Psoas muscle (tissue), 8 donors: ENCODE data around the gene PRKCD. TPM values are rescaled to one million over a fixed set of nuclear protein-coding genes. Genes with fewer than 3 reads are reported as not detected.

Experiments
- ATAC-seq, 4 donors: fragments of 200-7000 bp; cut with Tn5 transposase; one replicate each; pipeline ENCODE4 v1.9.1; 2020; ENCODE audit warnings: moderate library complexity in 3 of 4, mild to moderate bottlenecking in 2 of 4
- DNase-seq, 2 donors: peaks; one replicate each; pipeline ENCODE4 v3.0.0-alpha.2; 2020
- H3K27ac ChIP-seq: fragments of 200-600 bp; one replicate; pipeline ENCODE4 v1.8.0; 2022
- H3K27me3 ChIP-seq, 3 donors: fragments of 200-600 bp in 1 of 3; one replicate each; pipeline versions ENCODE4 v1.6.1 to v1.8.0; 2013 to 2022; ENCODE audit warnings: low read length in 2 of 3, mild to moderate bottlenecking in 2 of 3, moderate library complexity in 1 of 3; ENCODE audit not compliant: insufficient read depth in 3 of 3
- H3K36me3 ChIP-seq, 2 donors: fragments of 200-600 bp in 1 of 2; one replicate each; pipeline versions ENCODE4 v1.6.1 to v1.8.0; 2013 to 2022; ENCODE audit warnings: low read depth in 1 of 2, mild to moderate bottlenecking in 1 of 2, moderate library complexity in 1 of 2; ENCODE audit not compliant: insufficient read depth in 1 of 2
- H3K4me1 ChIP-seq: fragments of 200-600 bp; one replicate; pipeline ENCODE4 v1.8.0; 2022
- H3K4me3 ChIP-seq: fragments of 200-600 bp; one replicate; pipeline ENCODE4 v1.8.0; 2022; ENCODE audit warnings: mild to moderate bottlenecking
- H3K9me3 ChIP-seq: fragments of 200-600 bp; one replicate; pipeline ENCODE4 v1.8.0; 2022
- WGBS, 3 donors: extraction: QIAGEN DNeasy Blood & Tissue Kit; methylation state at CpG; one replicate each; pipeline versions ENCODE4 v1.1.6 to v1.1.7; 2013; 5-methylcytosine and 5-hydroxymethylcytosine counted together
- intact Hi-C, 2 donors: fragments of 100-400 bp; cut with DNase I; formaldehyde crosslinking; loops; one replicate each; pipeline versions ENCODE4 v1.11.0 to v1.14.2; 2022
- polyA plus RNA-seq, 3 donors: library from polyadenylated mRNA; stranded (reverse); fragments of 200-250 nt; gene quantifications; one replicate each; pipeline ENCODE4 v1.2.3, GENCODE V29; 2013
- total RNA-seq, 4 donors: library from RNA; stranded (reverse); fragmentation: NEBNext Ultra II Directional in 2 of 4; extraction: Animal tissue kit (Norgen Biotek cat#: 25700) in 2 of 4; gene quantifications; one replicate each; pipeline versions ENCODE4 v1.2.1 to v1.2.4, GENCODE V29; 2021 to 2023
- TF ChIP-seq, protein P1 (sequence below): fragments of 200-600 bp; IDR thresholded peaks from one replicate; pipeline ENCODE4 v1.8.0; 2022; ENCODE audit warnings: antibody characterized with exemption
- donor health status: healthy with polysubstance abuse.
- donor health status: DM: no; HTN: no; CAD: no; lungs with moderate emphysema.
- donor health status: Bipolar disorder and iron deficiency.
- donor health status: healthy.
- donor health status: DM: yes; HTN: yes; CAD: no.
- donor health status: DM: no; HTN: no; CAD: no.
- donor health status: DM: no; HTN: no; CAD: no.
- donor health status: DM: yes; HTN: yes; CAD: no.

PRKCD gene
- total and polyA plus RNA-seq, 7 donors, result 3.2 to 8.4 (median 4.4) TPM

GRCh38 chr3:53216723-53217122 lies 55.7 kb downstream of the PRKCD start:
- Histone ChIP-seq H3K9me3 (no peaks in the 10 kb centered on the region), H3K36me3 (no peaks in the 10 kb centered on the region), H3K4me1 (no peaks in the 10 kb centered on the region), H3K4me3 (no peak overlapping the region), H3K27ac (no peak overlapping the region), H3K27me3 (no peaks in the 10 kb centered on the region)
- 14 to 23% (median 17%) methylated on average over 3 of the region's 3 CpGs for WGBS, 3 donors
- intact Hi-C loops, result no loop called here
- TF ChIP-seq, protein P1, sequence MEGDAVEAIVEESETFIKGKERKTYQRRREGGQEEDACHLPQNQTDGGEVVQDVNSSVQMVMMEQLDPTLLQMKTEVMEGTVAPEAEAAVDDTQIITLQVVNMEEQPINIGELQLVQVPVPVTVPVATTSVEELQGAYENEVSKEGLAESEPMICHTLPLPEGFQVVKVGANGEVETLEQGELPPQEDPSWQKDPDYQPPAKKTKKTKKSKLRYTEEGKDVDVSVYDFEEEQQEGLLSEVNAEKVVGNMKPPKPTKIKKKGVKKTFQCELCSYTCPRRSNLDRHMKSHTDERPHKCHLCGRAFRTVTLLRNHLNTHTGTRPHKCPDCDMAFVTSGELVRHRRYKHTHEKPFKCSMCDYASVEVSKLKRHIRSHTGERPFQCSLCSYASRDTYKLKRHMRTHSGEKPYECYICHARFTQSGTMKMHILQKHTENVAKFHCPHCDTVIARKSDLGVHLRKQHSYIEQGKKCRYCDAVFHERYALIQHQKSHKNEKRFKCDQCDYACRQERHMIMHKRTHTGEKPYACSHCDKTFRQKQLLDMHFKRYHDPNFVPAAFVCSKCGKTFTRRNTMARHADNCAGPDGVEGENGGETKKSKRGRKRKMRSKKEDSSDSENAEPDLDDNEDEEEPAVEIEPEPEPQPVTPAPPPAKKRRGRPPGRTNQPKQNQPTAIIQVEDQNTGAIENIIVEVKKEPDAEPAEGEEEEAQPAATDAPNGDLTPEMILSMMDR, result no peak
- ATAC-seq (no peak), DNase-seq (no peak)

DNA sequence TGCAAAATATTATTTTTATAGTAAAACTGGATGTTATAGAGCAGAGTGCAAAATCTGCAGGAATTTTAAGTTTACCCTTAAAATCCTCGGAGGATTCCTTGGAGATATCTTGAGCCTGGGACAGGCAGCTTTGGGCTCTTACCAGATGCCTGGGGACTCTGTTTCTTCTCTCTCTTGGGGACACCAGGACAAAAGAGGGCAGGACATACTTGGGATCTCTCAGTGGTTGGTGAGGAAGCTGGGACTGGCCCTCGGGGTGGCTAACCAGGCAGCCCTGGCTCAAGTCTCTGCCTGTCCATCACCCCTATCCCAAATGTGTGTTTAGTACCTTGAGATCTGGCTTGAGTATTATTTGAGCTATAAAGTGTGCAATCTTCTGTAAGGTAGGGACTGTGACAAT lies 56.2 kb downstream of the PRKCD start:
- H3K27ac ChIP-seq, result no peak overlapping the region
- ATAC-seq (no peak), DNase-seq (no peak)
- H3K9me3 ChIP-seq, result no peaks in the 10 kb centered on the region
- no peaks in the 10 kb centered on the region for H3K27me3 ChIP-seq
- 77 to 87% (median 86%) methylated on average over 2 of the region's 2 CpGs for WGBS, 3 donors
- H3K4me3 ChIP-seq, result no peak overlapping the region
- H3K4me1 ChIP-seq, result no peaks in the 10 kb centered on the region
- intact Hi-C loops, result no loop called here
- H3K36me3 ChIP-seq, result no peaks in the 10 kb centered on the region
- TF ChIP-seq, protein P1, result no peak

- intact Hi-C loops, result loop anchor here in 1 of 2 donors (2.0 kb wide), 1 partner anchor 501 kb away; no protein-coding TSS in a partner anchor
These were observed 57.1 kb downstream of the PRKCD start for GRCh38 chr3:53218131-53218530.

GRCh38 chr3:53219895-53220483 lies 59.0 kb downstream of the PRKCD start:
- Histone ChIP-seq H3K9me3 (no peaks in the 10 kb centered on the region), H3K4me3 (no peak overlapping the region), H3K36me3 (peaks cover 0 to 23% of the 10 kb centered on the region in 2 donors), H3K27me3 (no peaks in the 10 kb centered on the region), H3K27ac (no peak overlapping the region), H3K4me1 (no peaks in the 10 kb centered on the region)
- ATAC-seq (peak; percentile 79 to 89 (median 87)), DNase-seq (peak; percentile 81 to 86)
- TF ChIP-seq, protein P1, result peak; percentile 82
- WGBS, 3 donors, result 48 to 49% (median 49%) methylated on average over 10 of the region's 10 CpGs
- intact Hi-C loops, result loop anchor here in 1 of 2 donors (2.0 kb wide), 1 partner anchor 499 kb away; no protein-coding TSS in a partner anchor

More at GRCh38 chr3:53218131-53218530, 57.1 kb downstream of the PRKCD start:
- DNase-seq (no peak), ATAC-seq (no peak)
- H3K27me3 ChIP-seq, result no peaks in the 10 kb centered on the region
- H3K36me3 ChIP-seq, result peaks cover 0 to 4% of the 10 kb centered on the region in 2 donors
- 66 to 74% (median 74%) methylated on average over 2 of the region's 2 CpGs for whole genome bisulfite sequencing, 3 donors
- TF ChIP-seq, protein P1, result no peak
- no peaks in the 10 kb centered on the region for H3K9me3 ChIP-seq
- no peak overlapping the region for H3K4me3 ChIP-seq
- no peak overlapping the region for H3K27ac ChIP-seq
- no peaks in the 10 kb centered on the region for H3K4me1 ChIP-seq

DNA sequence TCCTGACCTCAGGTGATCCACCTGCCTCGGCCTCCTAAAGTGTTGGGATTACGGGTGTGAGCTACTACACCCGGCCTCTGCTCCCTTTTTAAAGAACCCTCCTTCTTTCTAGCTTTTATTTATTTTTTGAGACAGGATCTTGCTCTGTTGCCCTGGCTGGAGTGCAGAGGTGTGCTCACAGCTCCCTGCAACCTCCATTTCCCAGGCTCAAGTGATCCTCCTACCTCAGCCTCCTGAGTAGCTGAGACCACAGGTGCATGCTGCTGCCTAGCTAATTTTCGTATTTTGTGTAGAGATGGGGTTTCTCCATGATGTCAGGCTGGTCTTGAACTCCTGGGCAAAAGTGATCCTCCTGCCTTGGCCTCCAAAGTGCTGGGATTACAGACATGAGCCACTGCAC lies 60.3 kb downstream of the PRKCD start:
- Histone ChIP-seq H3K4me1 (no peaks in the 10 kb centered on the region), H3K4me3 (no peak overlapping the region), H3K36me3 (peaks cover 0 to 36% of the 10 kb centered on the region in 2 donors), H3K27me3 (no peaks in the 10 kb centered on the region), H3K27ac (no peak overlapping the region), H3K9me3 (no peaks in the 10 kb centered on the region)
- TF ChIP-seq, protein P1, result no peak
- ATAC-seq (no peak), DNase-seq (no peak)
- intact Hi-C loops, result no loop called here
- 84 to 96% (median 94%) methylated on average over 4 of the region's 4 CpGs for WGBS, 3 donors
